ENCODE data around the gene RPL34.

The RPL34 gene

DNA sequence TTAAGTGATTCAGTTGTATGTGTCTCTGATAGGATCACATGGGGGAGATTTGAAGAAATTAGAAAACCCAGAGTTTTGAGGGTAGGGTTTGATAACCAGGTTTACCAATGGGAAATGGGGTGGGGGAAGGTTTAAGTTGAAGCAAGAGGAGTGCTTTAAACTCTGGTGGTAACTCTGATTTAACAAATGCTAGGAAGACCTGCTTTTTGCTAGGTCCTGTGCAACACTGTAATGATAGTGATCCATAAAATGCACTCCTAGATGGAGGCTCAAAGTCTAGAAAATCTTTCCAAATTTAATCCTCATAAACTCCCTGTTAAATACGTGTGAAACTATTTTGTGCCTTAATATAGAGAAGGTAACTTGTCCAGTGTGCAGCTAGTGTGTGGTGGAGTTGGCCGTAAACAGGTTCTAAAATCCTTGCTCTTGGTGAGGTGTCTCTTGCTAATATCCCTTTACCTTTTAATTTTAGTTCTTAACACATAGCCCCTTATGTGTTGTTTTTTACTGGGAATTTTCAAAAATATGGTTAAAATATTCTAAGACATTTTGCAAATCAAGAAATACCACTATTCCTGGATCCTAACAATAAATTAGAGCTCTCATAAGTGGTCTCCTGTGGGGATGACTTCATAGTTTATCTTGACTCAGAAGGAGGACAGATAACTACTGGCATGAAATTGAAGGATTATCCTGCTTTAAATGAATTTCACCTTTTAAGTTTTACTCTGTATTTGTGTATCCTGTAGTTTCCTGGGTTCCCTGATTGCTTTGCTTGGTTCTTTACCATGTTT, 4.1 kb downstream of the RPL34 start:
- peak; percentile 13 for DNase-seq (ENCODE audit: low read depth)

DNA sequence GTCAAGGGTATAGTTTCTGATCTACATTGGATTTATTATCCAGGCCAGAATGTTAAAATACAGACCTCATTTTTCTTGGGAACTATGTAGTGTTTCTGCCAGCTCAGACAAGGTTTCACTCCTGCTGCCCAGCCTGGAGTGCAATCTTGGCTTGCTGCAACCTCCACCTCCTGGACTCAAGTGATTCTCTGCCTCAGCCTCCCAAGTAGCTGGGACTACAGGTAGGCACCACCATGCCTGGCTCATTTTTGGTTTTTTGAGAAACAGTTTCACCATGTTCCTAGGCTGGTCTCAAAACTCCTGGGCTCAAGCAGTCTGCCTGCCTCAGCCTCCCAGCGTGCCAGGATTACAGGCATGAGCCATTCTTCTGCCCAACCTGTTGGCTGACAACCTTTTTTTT, 5.7 kb downstream of the RPL34 start:
- DNase-seq (ENCODE audit: low read depth), result no peak

DNA sequence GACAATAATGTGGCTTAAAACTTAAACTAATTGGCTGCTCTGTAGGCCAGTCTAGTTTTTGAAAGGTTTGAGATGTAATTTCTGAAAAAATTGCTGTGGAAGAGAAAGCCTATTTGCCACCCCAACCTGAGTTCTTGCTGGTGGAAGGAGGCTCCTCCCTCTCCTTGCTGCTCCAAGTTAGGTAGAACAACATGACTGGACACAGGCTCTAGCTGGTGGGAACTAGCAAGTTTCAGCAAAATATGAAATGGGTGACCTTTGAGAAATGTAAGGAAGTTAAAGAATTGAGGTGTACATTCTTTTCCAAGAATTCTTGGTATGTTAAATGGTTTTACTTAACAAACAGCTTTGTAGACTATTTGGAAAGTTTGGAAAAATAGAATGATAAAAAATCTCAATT, 8.0 kb downstream of the RPL34 start:
- DNase-seq (ENCODE audit: low read depth), result no peak

DNA sequence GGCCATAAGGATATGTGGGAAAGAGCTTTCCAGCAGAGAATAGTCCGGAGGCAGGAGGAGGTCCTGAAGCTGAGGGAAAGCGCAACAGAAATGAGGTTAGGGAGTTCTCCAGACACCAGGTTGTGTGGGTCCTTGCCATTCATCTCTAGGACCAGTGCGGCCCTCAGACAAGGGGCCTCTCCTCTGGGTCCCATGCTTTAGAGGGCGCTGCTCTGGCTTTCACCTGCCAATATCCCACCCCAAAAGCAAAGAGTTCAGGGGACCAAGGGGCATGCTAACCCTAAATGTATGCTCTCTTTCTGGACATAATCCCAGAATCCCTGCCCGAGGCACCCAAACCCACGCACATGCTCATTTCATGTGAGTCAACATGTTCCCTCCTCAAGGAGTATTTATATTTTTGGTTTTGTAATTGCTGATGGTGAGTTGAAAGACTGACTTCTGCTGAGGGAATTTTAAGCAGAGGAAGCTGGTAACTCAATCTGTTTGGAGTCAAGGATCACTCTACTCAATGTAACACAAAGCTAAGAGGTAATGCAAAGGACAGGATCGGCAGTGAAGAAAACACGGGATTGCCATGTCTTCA, 14.8 kb downstream of the RPL34 start:
- no peak for DNase-seq (ENCODE audit: low read depth)

GRCh38 chr4:108636246-108636645, 15.9 kb downstream of the RPL34 start:
- no peak for DNase-seq (ENCODE audit: low read depth)

DNA sequence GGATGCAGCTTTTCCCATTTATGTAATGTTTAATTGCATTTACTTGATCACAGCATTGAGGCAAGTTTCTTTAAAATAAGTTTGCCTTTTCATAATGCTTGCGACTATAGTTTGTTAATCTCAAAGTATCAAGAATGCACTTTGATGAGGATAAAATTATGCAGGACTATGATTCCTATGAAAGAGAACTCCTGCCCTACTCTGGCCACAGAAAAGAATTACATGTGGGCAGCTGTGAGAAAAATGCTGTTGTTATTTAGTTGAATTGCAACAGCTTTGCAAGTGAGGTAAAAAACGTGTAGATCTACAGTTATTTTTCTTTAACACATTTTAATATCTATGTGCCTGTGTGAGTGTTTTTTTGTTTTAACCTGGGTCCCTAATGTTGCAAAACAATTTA, 17.5 kb downstream of the RPL34 start:
- no peak for DNase-seq (ENCODE audit: low read depth)

DNA sequence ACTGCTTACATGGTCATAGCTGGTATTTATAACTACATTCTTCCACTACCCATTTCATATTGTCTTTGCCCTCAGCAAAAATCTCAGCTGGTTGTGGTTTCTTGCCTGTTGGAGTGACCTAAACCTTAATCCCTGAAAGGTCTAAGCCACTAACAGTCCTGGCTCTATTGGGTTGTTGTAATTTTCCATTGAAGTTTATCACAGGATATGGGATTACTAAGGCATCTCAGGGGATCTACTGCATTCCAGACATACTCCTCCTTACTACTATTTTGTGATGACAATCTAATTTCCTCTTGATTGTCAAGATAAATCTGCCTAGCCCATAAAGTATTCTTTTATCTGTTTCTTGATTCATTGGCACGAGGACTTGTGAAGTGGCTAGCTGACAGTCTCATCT, 23.9 kb downstream of the RPL34 start:
- peak; percentile 71 for DNase-seq (ENCODE audit: low read depth)

DNA sequence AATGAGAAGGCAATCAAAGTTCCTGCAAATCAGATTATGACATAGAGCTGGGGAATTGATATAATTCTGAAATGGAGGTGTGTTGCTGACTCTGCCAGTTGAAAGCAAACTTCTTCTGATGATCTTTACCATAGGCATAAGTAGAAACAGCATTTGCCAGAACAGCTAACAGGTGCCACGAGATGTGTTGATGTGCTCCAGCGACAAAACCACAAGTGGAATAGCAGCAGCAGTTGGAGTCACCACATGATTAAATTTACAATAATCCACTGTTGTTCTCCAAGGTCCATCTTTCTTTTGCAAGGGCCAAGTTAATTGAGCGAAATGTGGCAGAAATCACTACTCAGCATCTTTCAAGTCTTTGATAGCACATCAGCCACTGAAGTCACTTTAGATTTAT, 26.3 kb downstream of the RPL34 start:
- no peak for DNase-seq (ENCODE audit: low read depth)

- DNase-seq (ENCODE audit: low read depth), result no peak
These were observed 29.5 kb downstream of the RPL34 start for GRCh38 chr4:108649863-108650211.

GRCh38 chr4:108650212-108651013, 30.0 kb downstream of the RPL34 start, which contains the start of gene OSTC:
OSTC (plus strand) TSS chr4:108650599; CDS start chr4:108650656, 57 bp downstream.
- peak; percentile 98 for DNase-seq (ENCODE audit: low read depth)

- peak; percentile 71 for DNase-seq (ENCODE audit: low read depth)
These were observed 30.8 kb downstream of the RPL34 start for GRCh38 chr4:108651014-108651791.

DNA sequence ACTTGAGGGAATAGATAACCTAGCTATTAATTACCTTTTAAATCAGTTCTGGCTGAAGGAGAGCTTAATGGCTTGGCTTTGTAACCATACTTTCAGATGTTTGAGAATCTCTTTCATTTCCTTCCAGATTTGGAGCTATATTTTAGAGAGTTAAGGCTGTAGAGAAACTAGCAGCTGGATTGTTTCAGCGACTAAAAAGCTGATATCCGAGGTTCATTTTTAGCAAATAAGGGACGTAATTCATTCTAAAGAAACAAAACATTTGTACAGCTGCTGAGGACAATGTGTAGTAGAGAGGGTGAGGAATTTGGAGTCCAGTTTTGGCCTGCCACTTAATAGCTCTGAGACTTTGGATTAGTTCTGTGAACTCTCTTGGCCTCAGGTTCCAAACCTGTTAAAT, 42.3 kb downstream of the RPL34 start:
- DNase-seq (ENCODE audit: low read depth), result no peak

DNA sequence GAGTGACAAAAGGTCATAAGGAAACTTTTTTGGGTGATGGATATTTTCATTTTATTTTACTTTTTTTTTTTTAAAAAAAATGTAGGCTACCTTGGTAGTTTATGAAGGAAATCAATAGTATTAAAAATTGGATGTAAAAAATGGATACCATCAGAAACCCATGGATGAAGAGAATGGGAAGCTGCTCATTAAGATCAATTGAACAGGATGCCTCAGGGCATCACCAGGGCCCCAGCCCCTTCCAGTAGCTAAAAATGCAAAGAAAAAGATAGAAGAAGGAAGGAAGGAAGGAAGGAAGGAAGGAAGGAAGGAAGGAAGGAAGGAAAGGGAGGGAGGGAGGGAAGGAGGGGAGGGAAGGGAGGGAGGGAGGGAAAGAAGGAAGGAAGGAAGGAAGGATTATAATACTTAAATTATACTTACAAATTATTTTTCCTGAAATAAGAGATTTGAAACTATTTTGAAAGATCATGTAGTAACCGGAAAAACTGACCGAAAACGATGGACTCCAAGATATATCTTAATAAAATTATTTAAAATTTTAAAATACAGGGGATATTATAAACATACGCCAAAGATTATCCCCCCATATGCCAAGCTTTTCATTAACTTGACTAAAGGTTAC, 54.1 kb downstream of the RPL34 start:
- DNase-seq (ENCODE audit: low read depth), result no peak
